ENCODE data around the gene CD244.

Gene CD244

DNA sequence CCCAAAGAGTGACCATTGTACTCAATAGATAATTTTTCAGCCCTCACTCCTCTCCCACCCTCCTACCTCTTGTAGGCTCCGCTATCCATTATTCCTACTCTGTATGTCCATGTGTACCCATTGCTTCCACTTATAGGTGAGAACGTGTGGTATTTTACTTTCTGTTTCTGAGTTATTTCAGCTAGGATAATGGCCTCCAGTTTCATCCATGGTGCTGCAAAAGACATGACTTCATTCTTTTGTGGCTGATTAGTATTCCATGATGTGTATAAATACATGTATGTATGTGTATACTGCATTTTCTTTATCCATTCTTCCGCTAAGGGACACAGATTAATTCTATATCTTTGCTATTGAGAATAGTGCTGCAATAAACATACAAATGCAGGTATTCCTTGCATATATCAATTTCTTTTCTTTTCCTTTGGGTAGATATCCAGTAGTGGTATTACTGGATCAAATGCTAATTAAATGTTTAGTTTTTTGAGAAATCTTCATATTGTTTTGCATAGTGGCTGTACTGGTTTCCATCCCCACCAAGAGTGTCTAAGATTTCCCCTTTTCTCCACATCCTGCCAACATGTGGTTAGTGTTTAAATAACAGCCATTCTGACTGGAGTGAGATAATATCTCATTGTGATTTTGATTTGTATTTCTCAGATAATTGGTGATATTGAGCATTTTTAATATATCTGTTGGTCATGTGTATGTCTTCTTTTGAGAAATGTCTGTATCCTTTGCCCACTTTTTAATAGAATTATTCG, 61.9 kb downstream of the CD244 start:
- H3K4me3 ChIP-seq (ENCODE audit: severe bottlenecking) = no peak overlapping the region
- no peaks in the 10 kb centered on the region for H3K36me3 ChIP-seq (ENCODE audit: low read depth)
- H3K27me3 ChIP-seq (ENCODE audit: insufficient read depth, poor library complexity, severe bottlenecking) = no peaks in the 10 kb centered on the region
- no peak for ATAC-seq (ENCODE audit: low read depth)
- no peaks in the 10 kb centered on the region for H3K4me1 ChIP-seq (ENCODE audit: insufficient read depth, poor library complexity, severe bottlenecking)
- H3K27ac ChIP-seq (ENCODE audit: poor library complexity, severe bottlenecking) = no peak overlapping the region
- H3K9me3 ChIP-seq (ENCODE audit: severe bottlenecking) = no peaks in the 10 kb centered on the region
- no peak for DNase-seq (ENCODE audit: low spot score)
- TF ChIP-seq, protein P1, sequence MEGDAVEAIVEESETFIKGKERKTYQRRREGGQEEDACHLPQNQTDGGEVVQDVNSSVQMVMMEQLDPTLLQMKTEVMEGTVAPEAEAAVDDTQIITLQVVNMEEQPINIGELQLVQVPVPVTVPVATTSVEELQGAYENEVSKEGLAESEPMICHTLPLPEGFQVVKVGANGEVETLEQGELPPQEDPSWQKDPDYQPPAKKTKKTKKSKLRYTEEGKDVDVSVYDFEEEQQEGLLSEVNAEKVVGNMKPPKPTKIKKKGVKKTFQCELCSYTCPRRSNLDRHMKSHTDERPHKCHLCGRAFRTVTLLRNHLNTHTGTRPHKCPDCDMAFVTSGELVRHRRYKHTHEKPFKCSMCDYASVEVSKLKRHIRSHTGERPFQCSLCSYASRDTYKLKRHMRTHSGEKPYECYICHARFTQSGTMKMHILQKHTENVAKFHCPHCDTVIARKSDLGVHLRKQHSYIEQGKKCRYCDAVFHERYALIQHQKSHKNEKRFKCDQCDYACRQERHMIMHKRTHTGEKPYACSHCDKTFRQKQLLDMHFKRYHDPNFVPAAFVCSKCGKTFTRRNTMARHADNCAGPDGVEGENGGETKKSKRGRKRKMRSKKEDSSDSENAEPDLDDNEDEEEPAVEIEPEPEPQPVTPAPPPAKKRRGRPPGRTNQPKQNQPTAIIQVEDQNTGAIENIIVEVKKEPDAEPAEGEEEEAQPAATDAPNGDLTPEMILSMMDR (IDR thresholded peaks at IDR 0.05; ENCODE audit: poor library complexity, severe bottlenecking) = no peak

GRCh38 chr1:160800142-160800541, 62.5 kb downstream of the CD244 start:
- Histone ChIP-seq H3K4me1 (ENCODE audit: insufficient read depth, poor library complexity, severe bottlenecking) (no peaks in the 10 kb centered on the region), H3K27me3 (ENCODE audit: insufficient read depth, poor library complexity, severe bottlenecking) (no peaks in the 10 kb centered on the region), H3K9me3 (ENCODE audit: severe bottlenecking) (no peaks in the 10 kb centered on the region), H3K4me3 (ENCODE audit: severe bottlenecking) (no peak overlapping the region), H3K36me3 (ENCODE audit: low read depth) (no peaks in the 10 kb centered on the region), H3K27ac (ENCODE audit: poor library complexity, severe bottlenecking) (no peak overlapping the region)
- TF ChIP-seq, protein P1 (IDR thresholded peaks at IDR 0.05; ENCODE audit: poor library complexity, severe bottlenecking) = no peak
- ATAC-seq (ENCODE audit: low read depth) (no peak), DNase-seq (ENCODE audit: low spot score) (no peak)

GRCh38 chr1:160799641-160800040, 63.0 kb downstream of the CD244 start:
- no peak for ATAC-seq (ENCODE audit: low read depth)
- Histone ChIP-seq H3K36me3 (ENCODE audit: low read depth) (no peaks in the 10 kb centered on the region), H3K27me3 (ENCODE audit: insufficient read depth, poor library complexity, severe bottlenecking) (no peaks in the 10 kb centered on the region), H3K4me1 (ENCODE audit: insufficient read depth, poor library complexity, severe bottlenecking) (no peaks in the 10 kb centered on the region), H3K4me3 (ENCODE audit: severe bottlenecking) (no peak overlapping the region), H3K27ac (ENCODE audit: poor library complexity, severe bottlenecking) (no peak overlapping the region), H3K9me3 (ENCODE audit: severe bottlenecking) (no peaks in the 10 kb centered on the region)
- no peak for DNase-seq (ENCODE audit: low spot score)
- TF ChIP-seq, protein P1 (IDR thresholded peaks at IDR 0.05; ENCODE audit: poor library complexity, severe bottlenecking) = no peak

GRCh38 chr1:160798439-160798838, 64.2 kb downstream of the CD244 start:
- ATAC-seq (ENCODE audit: low read depth) (no peak), DNase-seq (ENCODE audit: low spot score) (no peak)
- H3K36me3 ChIP-seq (ENCODE audit: low read depth) = no peaks in the 10 kb centered on the region
- H3K4me1 ChIP-seq (ENCODE audit: insufficient read depth, poor library complexity, severe bottlenecking) = no peaks in the 10 kb centered on the region
- H3K9me3 ChIP-seq (ENCODE audit: severe bottlenecking) = no peaks in the 10 kb centered on the region
- no peaks in the 10 kb centered on the region for H3K27me3 ChIP-seq (ENCODE audit: insufficient read depth, poor library complexity, severe bottlenecking)
- TF ChIP-seq, protein P1 (IDR thresholded peaks at IDR 0.05; ENCODE audit: poor library complexity, severe bottlenecking) = no peak
- H3K4me3 ChIP-seq (ENCODE audit: severe bottlenecking) = no peak overlapping the region
- H3K27ac ChIP-seq (ENCODE audit: poor library complexity, severe bottlenecking) = no peak overlapping the region

GRCh38 chr1:160797861-160798273, 64.8 kb downstream of the CD244 start:
- Histone ChIP-seq H3K27me3 (ENCODE audit: insufficient read depth, poor library complexity, severe bottlenecking) (no peaks in the 10 kb centered on the region), H3K4me1 (ENCODE audit: insufficient read depth, poor library complexity, severe bottlenecking) (no peaks in the 10 kb centered on the region), H3K9me3 (ENCODE audit: severe bottlenecking) (no peaks in the 10 kb centered on the region), H3K4me3 (ENCODE audit: severe bottlenecking) (no peak overlapping the region), H3K27ac (ENCODE audit: poor library complexity, severe bottlenecking) (no peak overlapping the region), H3K36me3 (ENCODE audit: low read depth) (no peaks in the 10 kb centered on the region)
- ATAC-seq (ENCODE audit: low read depth) (peak; percentile 79), DNase-seq (ENCODE audit: low spot score) (no peak)
- TF ChIP-seq, protein P1 (IDR thresholded peaks at IDR 0.05; ENCODE audit: poor library complexity, severe bottlenecking) = no peak
